GM12878 (cell line): ENCODE measurements around the gene NFKBIE. TPM values are rescaled to one million over a fixed set of nuclear protein-coding genes. Genes with fewer than 3 reads are reported as not detected.
A peak's percentile ranks its signal among the peaks of the same experiment; 100 is the strongest.

Experiments
- ATF7 ChIP-seq: fragments of 450-650 bp; IDR thresholded peaks from 2 replicates; pipeline ENCODE4 v1.6.1; 2016; ENCODE audit warnings: low read depth, mild to moderate bottlenecking
- BCL11A ChIP-seq: IDR thresholded peaks from 2 replicates; pipeline ENCODE4 v1.6.1; 2011; ENCODE audit warnings: low read depth, low read length
- BMI1 ChIP-seq: fragments of 450-650 bp; IDR thresholded peaks from 2 replicates; pipeline ENCODE4 v1.6.1; 2016; ENCODE audit warnings: mild to moderate bottlenecking, moderate library complexity, borderline replicate concordance
- EED ChIP-seq: sonication (generic); IDR thresholded peaks from 2 replicates; pipeline ENCODE4 v1.6.1; 2016; ENCODE audit warnings: antibody characterized with exemption, low read depth
- EP300 ChIP-seq, 2 experiments: fragments of 150-350 bp in 1 of 2; IDR thresholded peaks; 2 replicates each; pipeline ENCODE4 v1.6.1; 2011 to 2012; ENCODE audit warnings: low read depth in 2 of 2, low read length in 2 of 2, borderline replicate concordance in 1 of 2, improper control_type of control experiment in 1 of 2, inconsistent platforms in 1 of 2; ENCODE audit not compliant: control insufficient read depth in 1 of 2
- HDAC2 ChIP-seq: fragments of 200-600 bp; sonication (generic); IDR thresholded peaks from 2 replicates; pipeline ENCODE4 v1.6.1; 2017
- MTA2 ChIP-seq: fragments of 450-650 bp; IDR thresholded peaks from 2 replicates; pipeline ENCODE4 v1.6.1; 2016; ENCODE audit warnings: low read depth, mild to moderate bottlenecking, moderate library complexity
- MTA3 ChIP-seq: IDR thresholded peaks from 2 replicates; pipeline ENCODE4 v1.6.1; 2012; ENCODE audit warnings: low read length, inconsistent platforms, borderline replicate concordance
- MYC ChIP-seq: IDR thresholded peaks from 2 replicates; pipeline ENCODE4 v1.6.1; 2011; ENCODE audit warnings: mild to moderate bottlenecking, low read length, moderate library complexity, inconsistent platforms; ENCODE audit not compliant: insufficient read depth, insufficient replicate concordance, insufficient read length, severe bottlenecking
- NBN ChIP-seq: fragments of 450-650 bp; IDR thresholded peaks from 2 replicates; pipeline ENCODE4 v1.6.1; 2016
- NR2C2 ChIP-seq: IDR thresholded peaks from 2 replicates; pipeline ENCODE4 v1.6.1; 2011; ENCODE audit warnings: borderline replicate concordance, low read depth; ENCODE audit not compliant: control insufficient read depth, insufficient read length
- RB1 ChIP-seq: fragments of 450-650 bp; formaldehyde crosslinking; IDR thresholded peaks from 2 replicates; pipeline ENCODE4 v1.6.1; 2017; ENCODE audit warnings: mild to moderate bottlenecking, borderline replicate concordance
- RELA ChIP-seq: fragments of 450-650 bp; IDR thresholded peaks from 2 replicates; pipeline ENCODE4 v1.8.0; 2014; ENCODE audit warnings: borderline replicate concordance; ENCODE audit not compliant: partially characterized antibody
- TAF1 ChIP-seq: IDR thresholded peaks from 2 replicates; pipeline ENCODE4 v1.6.1; 2011; ENCODE audit warnings: mild to moderate bottlenecking, low read depth, low read length, borderline replicate concordance
- TBL1XR1 ChIP-seq: IDR thresholded peaks from 2 replicates; pipeline ENCODE4 v1.6.1; 2012; ENCODE audit warnings: low read depth, low read length, improper control_type of control experiment
- TCF12 ChIP-seq: IDR thresholded peaks from 2 replicates; pipeline ENCODE4 v1.6.1; 2011; ENCODE audit warnings: low read depth, mild to moderate bottlenecking, low read length
- YY1 ChIP-seq: IDR thresholded peaks from 2 replicates; pipeline ENCODE4 v1.6.1; 2011; ENCODE audit warnings: low read depth, mild to moderate bottlenecking, low read length
- ZNF687 ChIP-seq: fragments of 450-650 bp; IDR thresholded peaks from 2 replicates; pipeline ENCODE4 v1.6.1; 2017; ENCODE audit warnings: mild to moderate bottlenecking, moderate library complexity
- ZSCAN29 ChIP-seq: fragments of 450-650 bp; IDR thresholded peaks from 2 replicates; pipeline ENCODE4 v1.6.1; 2017; ENCODE audit warnings: mild to moderate bottlenecking, moderate library complexity
- polyA plus RNA-seq, 11 experiments: library from polyadenylated mRNA; depleted of rRNA in 4 of 11; unstranded in 6 of 11; stranded (reverse) in 5 of 11; fragments of >200 nt; fragmentation: Nextera tagmentation in 4 of 11; fragmentation: Illumina TruSeq in 1 of 11; extraction: Ambion mirVana in 4 of 11; extraction: Trizol in 1 of 11; gene quantifications; 1 replicate in 1 of 11; 2 replicates in 10 of 11; pipeline versions ENCODE4 v1.2.1 to v1.2.3, GENCODE V29; 2011 to 2016; ENCODE audit warnings: inconsistent platforms in 2 of 11, missing spikeins in 2 of 11, low read depth in 1 of 11
- total RNA-seq, 4 experiments: library from RNA; depleted of rRNA in 3 of 4; stranded (reverse); fragments of >200 nt in 3 of 4; fragmentation: Illumina TruSeq in 1 of 4; extraction: Trizol in 1 of 4; gene quantifications; 2 replicates each; pipeline versions ENCODE4 v1.2.1 to v1.2.3, GENCODE V29; 2013 to 2021
- TF ChIP-seq, protein P1 (sequence below): fragments of 450-650 bp; IDR thresholded peaks from 2 replicates; pipeline ENCODE4 v1.6.1; 2017; ENCODE audit warnings: low read depth, mild to moderate bottlenecking, moderate library complexity
- TF ChIP-seq, protein P2 (sequence below): IDR thresholded peaks from 2 replicates; pipeline ENCODE4 v1.6.1; 2011; ENCODE audit warnings: mild to moderate bottlenecking, low read depth, low read length, moderate library complexity; ENCODE audit not compliant: insufficient replicate concordance

Gene NFKBIE
- total and polyA plus RNA-seq, 10 of the 15 experiments (the other 5 are each of a cell fraction or from before 2014, with no cell fraction given): 10.4 to 106 (median 38.8) TPM

DNA sequence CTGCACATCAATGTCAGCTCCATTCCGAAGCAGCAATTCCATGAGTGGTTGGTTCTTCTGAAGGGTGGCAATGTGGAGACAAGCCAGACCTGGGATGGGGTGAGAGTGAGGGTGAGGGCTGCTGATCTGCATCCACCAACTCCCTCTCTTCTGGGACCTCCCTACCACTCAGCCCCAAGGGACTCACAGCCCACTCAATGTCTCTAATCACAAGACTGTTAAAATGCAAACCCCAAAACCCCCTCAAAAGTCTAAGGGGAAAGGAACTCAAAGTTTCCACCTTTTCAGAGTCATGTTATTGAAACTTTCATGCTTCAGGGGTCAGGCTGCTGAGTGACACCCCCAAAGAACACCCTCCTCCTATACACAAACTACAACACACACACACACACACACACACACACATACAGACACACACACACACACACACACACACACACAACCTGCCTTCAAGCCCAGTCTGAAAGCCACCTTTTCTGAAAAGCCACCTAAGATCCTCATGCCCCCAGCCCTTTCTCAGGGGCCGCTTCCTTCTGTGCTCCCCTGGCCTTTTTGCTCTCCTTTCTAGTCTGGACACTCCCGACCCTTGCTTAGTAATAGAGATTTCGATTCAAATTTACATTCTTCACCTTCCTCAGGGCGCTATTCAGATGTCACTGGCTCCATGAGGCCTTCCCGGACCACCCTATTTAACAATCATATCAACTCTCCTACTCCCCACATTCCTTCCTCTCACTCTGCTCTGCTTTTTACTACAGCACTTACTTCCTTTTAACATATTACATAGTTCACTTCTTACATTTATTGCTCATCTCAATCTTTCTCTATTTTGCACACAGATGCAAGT, 4.7 kb downstream of the NFKBIE start (continued):
- peak; percentile 28 for TF ChIP-seq MYC
- TF ChIP-seq YY1: no peak
- 0 out of 2 replicates have a peak, but pooled peaks have one; percentile 28 for TF ChIP-seq EED
- TF ChIP-seq ATF7: peak; percentile 96
- TF ChIP-seq NBN: peak; percentile 100
- TF ChIP-seq, protein P1, sequence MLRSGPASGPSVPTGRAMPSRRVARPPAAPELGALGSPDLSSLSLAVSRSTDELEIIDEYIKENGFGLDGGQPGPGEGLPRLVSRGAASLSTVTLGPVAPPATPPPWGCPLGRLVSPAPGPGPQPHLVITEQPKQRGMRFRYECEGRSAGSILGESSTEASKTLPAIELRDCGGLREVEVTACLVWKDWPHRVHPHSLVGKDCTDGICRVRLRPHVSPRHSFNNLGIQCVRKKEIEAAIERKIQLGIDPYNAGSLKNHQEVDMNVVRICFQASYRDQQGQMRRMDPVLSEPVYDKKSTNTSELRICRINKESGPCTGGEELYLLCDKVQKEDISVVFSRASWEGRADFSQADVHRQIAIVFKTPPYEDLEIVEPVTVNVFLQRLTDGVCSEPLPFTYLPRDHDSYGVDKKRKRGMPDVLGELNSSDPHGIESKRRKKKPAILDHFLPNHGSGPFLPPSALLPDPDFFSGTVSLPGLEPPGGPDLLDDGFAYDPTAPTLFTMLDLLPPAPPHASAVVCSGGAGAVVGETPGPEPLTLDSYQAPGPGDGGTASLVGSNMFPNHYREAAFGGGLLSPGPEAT: peak; percentile 99
- peak; percentile 57; the same call in 1 of the 2 replicates for TF ChIP-seq TBL1XR1
- peak; percentile 50; the same call in 1 of the 2 replicates for TF ChIP-seq RB1
- peak; percentile 77 for TF ChIP-seq ZNF687
- peak; percentile 64; the same call in 1 of the 2 replicates for TF ChIP-seq BCL11A
- peak; percentile 93 for TF ChIP-seq MTA2
- no peak for TF ChIP-seq HDAC2
- 0 out of 2 replicates have a peak, but pooled peaks have one; percentile 40 for TF ChIP-seq TCF12
- TF ChIP-seq NR2C2: no peak
- TF ChIP-seq RELA: peak; percentile 71
- no peak for TF ChIP-seq MTA3
- peak; percentile 72; the same call in 1 of the 2 replicates for TF ChIP-seq BMI1
- peak; percentile 81 to 83 for TF ChIP-seq EP300 (IDR thresholded peaks at IDR 0.05; ENCODE audit: borderline replicate concordance in 1 of 2, control insufficient read depth in 1 of 2, low read depth in 2 of 2, low read length in 2 of 2)
- 0 out of 2 replicates have a peak, but pooled peaks have one; percentile 47 for TF ChIP-seq TAF1
- TF ChIP-seq ZSCAN29: 0 out of 2 replicates have a peak, but pooled peaks have one; percentile 24
- TF ChIP-seq, protein P2, sequence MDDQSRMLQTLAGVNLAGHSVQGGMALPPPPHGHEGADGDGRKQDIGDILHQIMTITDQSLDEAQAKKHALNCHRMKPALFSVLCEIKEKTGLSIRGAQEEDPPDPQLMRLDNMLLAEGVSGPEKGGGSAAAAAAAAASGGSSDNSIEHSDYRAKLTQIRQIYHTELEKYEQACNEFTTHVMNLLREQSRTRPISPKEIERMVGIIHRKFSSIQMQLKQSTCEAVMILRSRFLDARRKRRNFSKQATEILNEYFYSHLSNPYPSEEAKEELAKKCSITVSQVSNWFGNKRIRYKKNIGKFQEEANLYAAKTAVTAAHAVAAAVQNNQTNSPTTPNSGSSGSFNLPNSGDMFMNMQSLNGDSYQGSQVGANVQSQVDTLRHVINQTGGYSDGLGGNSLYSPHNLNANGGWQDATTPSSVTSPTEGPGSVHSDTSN: peak; percentile 83
